Measurements from ENCODE around the gene CAND2.

Gene CAND2

GRCh38 chr3:12797892-12798558 is 1.5 kb downstream of the CAND2 start:
- H3K27ac ChIP-seq (ENCODE audit: low read depth, low read length, poor library complexity, severe bottlenecking), result no peak overlapping the region
- no peak overlapping the region for H2AFZ ChIP-seq (ENCODE audit: low read length)
- H3K79me2 ChIP-seq (ENCODE audit: insufficient read depth, low read length), result no peaks in the 10 kb centered on the region
- no peak overlapping the region for H3K4me2 ChIP-seq (ENCODE audit: low read length)
- no peak overlapping the region for H3K9ac ChIP-seq (ENCODE audit: low read length)
- H3K4me3 ChIP-seq (ENCODE audit: low read depth, low read length, poor library complexity, severe bottlenecking), result no peak overlapping the region
- H3K9me3 ChIP-seq (ENCODE audit: low read length), result no peaks in the 10 kb centered on the region
- H4K20me1 ChIP-seq (ENCODE audit: insufficient read depth, low read length), result no peaks in the 10 kb centered on the region
- no peaks in the 10 kb centered on the region for H3F3A ChIP-seq (ENCODE audit: insufficient read depth, low read length)
- no peaks in the 10 kb centered on the region for H3K9me2 ChIP-seq (ENCODE audit: low read depth, low read length)
- TF ChIP-seq CTCF (IDR thresholded peaks at IDR 0.05; ENCODE audit: low read length), result no peak
- TF ChIP-seq EZH2 (IDR thresholded peaks at IDR 0.05; ENCODE audit: borderline replicate concordance, low read length), result no peak
- peaks cover 4% of the 10 kb centered on the region for H3K4me1 ChIP-seq (ENCODE audit: insufficient read depth, low read length, severe bottlenecking)
- H3K27me3 ChIP-seq (ENCODE audit: insufficient read depth, low read length), result peaks cover 6% of the 10 kb centered on the region; the same call in 1 of the 2 replicates
- H3K36me3 ChIP-seq (ENCODE audit: insufficient read depth, low read length), result no peaks in the 10 kb centered on the region

DNA sequence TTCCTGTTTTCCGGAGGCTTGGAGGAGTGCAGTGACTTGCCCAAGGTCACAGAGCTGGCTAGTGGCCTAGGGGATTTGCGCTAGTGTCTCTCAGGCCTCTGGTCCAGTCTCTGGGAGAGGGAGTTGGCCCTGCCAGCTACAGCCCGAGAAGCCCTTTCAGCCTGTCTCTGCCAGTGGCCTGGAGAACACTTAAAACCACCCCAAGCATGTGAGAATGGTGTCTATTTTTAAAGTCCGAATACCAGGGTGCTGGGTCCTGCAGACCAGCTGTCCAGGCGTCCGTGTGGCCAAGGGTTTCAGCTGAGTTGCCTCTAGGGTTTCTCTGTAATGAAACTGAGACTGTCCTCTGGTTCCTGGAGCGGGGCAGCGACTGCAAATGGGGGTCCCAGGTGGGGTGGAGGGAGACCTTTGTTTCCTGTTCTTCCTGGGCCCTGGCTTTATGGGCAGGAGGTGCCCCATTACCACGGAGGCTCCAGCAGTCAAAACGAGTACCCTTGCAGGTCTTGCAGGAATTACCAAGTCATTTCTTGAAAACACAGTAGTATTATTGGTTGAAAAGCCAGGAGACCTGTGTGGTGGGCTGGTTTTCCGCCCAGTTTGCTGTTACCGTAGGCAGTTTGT is 2.2 kb downstream of the CAND2 start:
- Histone ChIP-seq H3K27ac (ENCODE audit: low read depth, low read length, poor library complexity, severe bottlenecking) (no peak overlapping the region), H3K4me1 (ENCODE audit: insufficient read depth, low read length, severe bottlenecking) (peaks cover 4% of the 10 kb centered on the region), H3K79me2 (ENCODE audit: insufficient read depth, low read length) (no peaks in the 10 kb centered on the region), H4K20me1 (ENCODE audit: insufficient read depth, low read length) (no peaks in the 10 kb centered on the region), H3K9me2 (ENCODE audit: low read depth, low read length) (no peaks in the 10 kb centered on the region), H3K9me3 (ENCODE audit: low read length) (no peaks in the 10 kb centered on the region), H3K4me2 (ENCODE audit: low read length) (no peak overlapping the region), H2AFZ (ENCODE audit: low read length) (no peak overlapping the region), H3K27me3 (ENCODE audit: insufficient read depth, low read length) (peaks cover 6% of the 10 kb centered on the region; the same call in 1 of the 2 replicates), H3K9ac (ENCODE audit: low read length) (no peak overlapping the region), H3F3A (ENCODE audit: insufficient read depth, low read length) (no peaks in the 10 kb centered on the region), H3K36me3 (ENCODE audit: insufficient read depth, low read length) (no peaks in the 10 kb centered on the region), H3K4me3 (ENCODE audit: low read depth, low read length, poor library complexity, severe bottlenecking) (no peak overlapping the region)
- TF ChIP-seq EZH2 (IDR thresholded peaks at IDR 0.05; ENCODE audit: borderline replicate concordance, low read length), result no peak
- no peak for TF ChIP-seq CTCF (IDR thresholded peaks at IDR 0.05; ENCODE audit: low read length)

DNA sequence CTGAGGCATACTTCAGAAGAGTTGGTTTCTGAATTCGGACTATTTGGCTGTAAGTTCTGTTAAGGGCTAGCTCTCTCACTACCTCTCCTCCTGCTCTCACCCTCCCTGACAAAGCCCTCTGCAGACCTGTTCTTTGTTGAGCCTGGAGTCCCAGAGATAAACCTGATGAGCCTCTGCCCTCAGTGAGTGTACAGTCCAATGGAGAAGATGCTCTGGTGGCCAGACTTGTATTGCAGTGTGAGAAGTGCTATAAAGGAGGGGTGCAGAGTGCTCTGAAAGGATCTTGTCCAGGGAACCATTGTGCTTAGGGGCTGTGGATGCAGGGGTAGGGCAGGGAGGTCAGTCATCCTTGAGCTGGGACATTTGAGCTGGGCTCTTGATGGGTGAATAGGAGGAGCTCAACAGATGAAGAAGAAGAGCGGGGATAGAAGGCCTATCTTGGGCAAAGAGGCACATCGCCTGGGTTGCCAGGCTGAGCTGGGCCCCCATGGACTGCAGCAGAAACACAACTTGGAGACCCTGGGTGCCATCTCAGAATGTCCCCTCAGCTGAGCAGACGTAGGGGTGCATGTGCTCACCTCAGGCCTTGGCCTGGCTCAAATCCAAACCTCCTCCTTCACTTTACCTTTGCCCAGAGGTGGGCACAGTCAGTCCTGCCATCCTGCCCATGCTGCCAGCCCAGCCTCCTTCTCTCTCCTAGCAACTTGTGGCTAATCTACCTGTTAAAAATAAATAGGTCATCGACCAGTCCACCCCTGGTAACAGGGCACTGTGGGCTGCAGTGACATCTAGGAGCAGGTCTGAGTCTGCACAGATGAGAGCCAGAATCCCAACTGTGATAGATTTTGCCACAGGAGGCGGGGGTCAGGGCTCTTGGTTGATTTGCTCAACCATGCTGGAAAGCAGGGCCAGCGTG is 3.3 kb downstream of the CAND2 start:
- Histone ChIP-seq H3K36me3 (ENCODE audit: insufficient read depth, low read length) (no peaks in the 10 kb centered on the region), H4K20me1 (ENCODE audit: insufficient read depth, low read length) (no peaks in the 10 kb centered on the region), H3K4me2 (ENCODE audit: low read length) (no peak overlapping the region), H3F3A (ENCODE audit: insufficient read depth, low read length) (no peaks in the 10 kb centered on the region), H3K27me3 (ENCODE audit: insufficient read depth, low read length) (peaks cover 6% of the 10 kb centered on the region; the same call in 1 of the 2 replicates), H3K79me2 (ENCODE audit: insufficient read depth, low read length) (no peaks in the 10 kb centered on the region), H3K9me3 (ENCODE audit: low read length) (no peaks in the 10 kb centered on the region), H3K4me3 (ENCODE audit: low read depth, low read length, poor library complexity, severe bottlenecking) (no peak overlapping the region), H3K9me2 (ENCODE audit: low read depth, low read length) (no peaks in the 10 kb centered on the region), H2AFZ (ENCODE audit: low read length) (no peak overlapping the region), H3K27ac (ENCODE audit: low read depth, low read length, poor library complexity, severe bottlenecking) (no peak overlapping the region), H3K9ac (ENCODE audit: low read length) (no peak overlapping the region), H3K4me1 (ENCODE audit: insufficient read depth, low read length, severe bottlenecking) (peaks cover 4% of the 10 kb centered on the region)
- no peak for TF ChIP-seq EZH2 (IDR thresholded peaks at IDR 0.05; ENCODE audit: borderline replicate concordance, low read length)

Data from OCI-LY1 (cell line).